Measurements from ENCODE around the gene AZU1. TPM values are rescaled to one million over a fixed set of nuclear protein-coding genes. Genes with fewer than 3 reads are reported as not detected.
"Not testable (repeated sequence)": the region's sequence is repeated elsewhere in the genome, so short reads cannot be mapped to it uniquely, and the experiment has no call there.

Gene AZU1
- total RNA-seq, 1 donor from 2014 or later, result not detected

DNA sequence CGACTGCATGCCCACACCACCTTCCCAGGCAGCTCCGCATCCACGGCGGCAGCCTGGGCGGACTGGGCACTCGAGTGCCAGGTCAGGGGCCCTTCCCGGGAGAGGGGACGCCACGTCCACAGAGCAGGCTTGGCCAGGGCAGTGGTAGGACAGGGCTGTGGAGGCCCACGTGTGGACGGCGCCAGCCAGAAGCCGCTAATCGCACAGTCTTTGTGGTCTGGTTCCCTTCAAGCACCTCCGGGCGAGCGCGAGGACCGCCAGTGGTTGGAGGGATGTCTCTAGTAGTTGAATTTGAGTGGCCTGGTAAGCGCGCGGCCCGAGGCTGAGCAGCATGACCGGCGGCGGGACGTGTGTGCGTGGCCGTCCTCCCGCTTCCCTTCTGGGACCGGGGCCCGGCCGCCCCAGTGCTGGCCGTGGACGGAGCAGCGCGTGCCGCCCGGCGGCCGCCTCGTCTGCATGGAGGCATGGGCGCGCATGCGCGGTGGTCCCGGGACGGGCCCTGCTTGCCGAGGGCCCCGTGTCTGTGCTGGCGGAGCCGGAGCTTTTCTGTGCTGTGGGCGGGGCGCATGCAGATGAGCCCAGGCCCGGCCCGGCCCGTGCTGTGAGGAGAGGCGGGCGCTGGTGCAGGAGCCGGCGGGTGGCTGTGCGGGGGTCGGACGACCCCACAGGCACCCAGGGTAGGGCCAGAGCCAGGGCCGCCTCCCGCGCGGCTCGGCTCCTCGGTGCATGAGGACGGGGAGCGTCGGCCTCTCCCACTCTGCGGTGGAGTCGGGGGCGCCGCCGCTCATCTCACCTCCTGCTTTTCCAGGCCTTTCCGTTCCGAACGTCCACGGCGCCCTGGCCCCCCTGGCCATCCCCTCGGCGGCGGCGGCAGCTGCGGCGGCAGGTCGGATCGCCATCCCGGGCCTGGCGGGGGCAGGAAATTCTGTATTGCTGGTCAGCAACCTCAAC, 21.8 kb upstream of the AZU1 start:
- DNase-seq (peak; percentile 34), ATAC-seq (no peak)
- intact Hi-C loops (cut with micrococcal nuclease), result no loop called here

- no peak for DNase-seq
These were observed 20.7 kb upstream of the AZU1 start for GRCh38 chr19:806815-807421.

DNA sequence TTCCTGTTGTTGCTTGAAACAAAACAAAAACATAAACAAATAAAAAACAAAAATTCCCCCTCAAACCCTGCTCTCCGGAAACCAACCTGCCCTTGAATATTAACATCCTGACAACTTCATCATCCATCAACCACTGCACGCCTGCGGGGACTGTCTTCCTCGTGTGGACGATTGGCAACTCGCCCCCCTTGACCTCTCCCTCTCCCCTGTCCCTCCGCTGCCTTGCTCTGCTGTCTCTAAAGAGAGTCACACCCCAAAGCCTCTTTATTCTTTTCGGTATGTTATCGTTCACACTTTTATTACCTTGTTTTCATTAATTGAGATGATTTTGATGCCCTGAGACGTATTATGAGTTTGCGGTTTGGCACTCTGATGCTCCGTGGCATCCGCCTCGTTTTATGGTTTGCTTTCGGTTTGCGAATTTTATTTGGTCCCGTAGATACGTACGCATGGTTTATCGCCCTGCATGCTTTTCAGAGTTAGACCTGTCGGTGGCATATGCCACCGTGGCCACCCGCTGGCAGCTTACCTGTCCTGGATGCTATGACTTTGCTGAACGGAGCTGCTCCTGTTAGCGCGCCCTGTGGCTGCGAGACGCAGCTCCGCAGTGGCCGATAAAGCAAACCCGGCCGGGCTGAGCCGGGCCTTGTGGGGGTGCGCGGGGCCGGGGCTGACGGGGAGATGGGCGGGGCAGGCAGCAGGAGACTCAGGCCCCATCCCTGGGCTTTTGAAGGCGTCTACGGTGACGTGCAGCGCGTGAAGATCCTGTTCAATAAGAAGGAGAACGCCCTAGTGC, 19.8 kb upstream of the AZU1 start:
- intact Hi-C loops (cut with micrococcal nuclease), result no loop called here
- DNase-seq (no peak), ATAC-seq (no peak)

More at GRCh38 chr19:806815-807421, 20.7 kb upstream of the AZU1 start:
- ATAC-seq, result no peak
- intact Hi-C loops (cut with micrococcal nuclease), result no loop called here

GRCh38 chr19:808423-808775, 19.2 kb upstream of the AZU1 start:
- DNase-seq, result no peak
- intact Hi-C loops (cut with micrococcal nuclease), result no loop called here
- no peak for ATAC-seq

- ATAC-seq, result no peak
- intact Hi-C loops (cut with micrococcal nuclease), result no loop called here
- DNase-seq, result peak; percentile 35
These were observed 17.4 kb upstream of the AZU1 start for GRCh38 chr19:810077-810855.

DNA sequence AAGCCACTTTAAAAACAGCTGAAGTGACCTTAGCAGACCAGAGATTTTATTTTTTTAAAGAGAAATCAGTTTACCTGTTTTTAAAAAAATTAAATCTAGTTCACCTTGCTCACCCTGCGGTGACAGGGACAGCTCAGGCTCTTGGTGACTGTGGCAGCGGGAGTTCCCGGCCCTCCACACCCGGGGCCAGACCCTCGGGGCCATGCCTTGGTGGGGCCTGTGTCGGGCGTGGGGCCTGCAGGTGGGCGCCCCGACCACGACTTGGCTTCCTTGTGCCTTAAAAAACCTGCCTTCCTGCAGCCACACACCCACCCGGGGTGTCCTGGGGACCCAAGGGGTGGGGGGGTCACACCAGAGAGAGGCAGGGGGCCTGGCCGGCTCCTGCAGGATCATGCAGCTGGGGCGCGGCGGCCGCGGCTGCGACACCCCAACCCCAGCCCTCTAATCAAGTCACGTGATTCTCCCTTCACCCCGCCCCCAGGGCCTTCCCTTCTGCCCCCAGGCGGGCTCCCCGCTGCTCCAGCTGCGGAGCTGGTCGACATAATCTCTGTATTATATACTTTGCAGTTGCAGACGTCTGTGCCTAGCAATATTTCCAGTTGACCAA, 16.7 kb upstream of the AZU1 start:
- DNase-seq (no peak), ATAC-seq (no peak)
- intact Hi-C loops (cut with micrococcal nuclease), result no loop called here

- DNase-seq (no peak), ATAC-seq (no peak)
- intact Hi-C loops (cut with micrococcal nuclease), result no loop called here
These were observed 16.1 kb upstream of the AZU1 start for GRCh38 chr19:811506-812048.

DNA sequence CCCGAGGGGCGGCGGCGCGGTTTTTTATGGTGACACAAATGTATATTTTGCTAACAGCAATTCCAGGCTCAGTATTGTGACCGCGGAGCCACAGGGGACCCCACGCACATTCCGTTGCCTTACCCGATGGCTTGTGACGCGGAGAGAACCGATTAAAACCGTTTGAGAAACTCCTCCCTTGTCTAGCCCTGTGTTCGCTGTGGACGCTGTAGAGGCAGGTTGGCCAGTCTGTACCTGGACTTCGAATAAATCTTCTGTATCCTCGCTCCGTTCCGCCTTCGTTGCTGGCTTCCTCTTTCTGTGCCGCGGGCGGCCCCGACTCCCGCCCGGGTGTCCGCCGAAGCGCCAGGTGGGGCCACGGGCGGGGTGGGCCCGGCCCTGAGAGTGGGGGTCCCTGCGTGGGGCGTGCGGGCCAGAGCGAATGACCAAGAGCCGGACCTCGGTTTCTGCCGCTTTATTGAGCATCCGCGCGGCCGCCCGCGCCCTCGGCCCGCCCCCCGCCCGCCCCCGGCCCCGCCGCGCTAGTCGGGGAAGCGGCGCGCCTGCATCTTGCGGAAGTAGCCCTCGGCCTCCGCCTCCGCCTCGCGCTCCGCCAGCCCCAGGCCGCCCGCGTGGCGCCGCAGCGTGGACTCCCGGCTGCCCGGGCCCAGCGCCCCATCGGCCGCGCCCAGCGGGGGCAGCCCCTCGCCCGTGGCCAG, 15.4 kb upstream of the AZU1 start:
- DNase-seq, result no peak
- intact Hi-C loops (cut with micrococcal nuclease), result no loop called here
- ATAC-seq, result no peak

GRCh38 chr19:812747-813218, 14.9 kb upstream of the AZU1 start:
- DNase-seq (no peak), ATAC-seq (no peak)
- intact Hi-C loops (cut with micrococcal nuclease), result no loop called here

DNA sequence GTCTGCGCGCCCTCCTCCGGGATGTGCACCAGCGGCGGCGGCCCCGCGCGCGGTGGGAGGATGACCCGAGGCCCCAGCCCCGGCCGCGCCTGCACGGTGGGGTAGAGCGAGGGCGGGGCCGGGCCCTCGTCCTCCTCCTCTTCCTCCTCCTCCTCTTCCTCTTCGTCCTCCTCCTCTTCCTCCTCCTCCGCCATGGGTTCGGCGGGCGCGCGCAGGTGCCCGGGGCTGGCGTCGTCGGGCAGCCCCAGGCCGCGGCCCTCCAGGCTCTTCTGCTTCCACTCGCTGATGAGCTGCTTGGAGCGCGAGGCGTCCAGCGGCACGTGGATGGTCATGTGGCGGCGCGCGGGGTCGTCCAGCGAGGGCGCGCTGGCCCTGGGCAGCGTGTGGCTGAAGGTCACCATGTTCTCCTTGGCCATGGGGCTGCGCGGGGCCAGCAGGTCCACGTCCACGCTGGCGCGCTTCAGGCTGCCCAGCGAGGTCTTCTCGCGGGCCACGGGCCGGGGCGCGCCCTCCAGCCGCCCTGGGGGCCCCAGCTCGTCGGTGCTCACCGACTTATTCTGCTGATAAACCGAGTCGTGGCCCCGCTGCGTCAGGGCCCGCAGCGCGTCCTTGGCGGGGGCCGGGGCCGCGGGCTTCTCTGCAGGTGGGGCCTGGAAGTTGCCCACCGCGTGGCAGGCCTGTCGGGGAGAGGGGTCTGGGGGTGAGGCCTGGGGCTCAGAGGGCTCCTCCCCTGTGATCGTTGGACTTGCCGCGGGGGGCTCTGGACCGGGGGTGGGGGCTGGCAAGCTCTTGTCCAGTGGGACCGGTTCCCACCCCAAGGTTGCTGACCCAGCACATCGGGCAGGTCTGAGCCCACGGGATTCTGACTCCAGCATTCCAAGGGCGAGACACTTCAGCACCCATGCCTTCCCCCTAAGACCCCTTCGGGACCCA, 14.2 kb upstream of the AZU1 start:
- DNase-seq (no peak), ATAC-seq (peak; percentile 5)
- intact Hi-C loops (cut with micrococcal nuclease), result no loop called here

DNA sequence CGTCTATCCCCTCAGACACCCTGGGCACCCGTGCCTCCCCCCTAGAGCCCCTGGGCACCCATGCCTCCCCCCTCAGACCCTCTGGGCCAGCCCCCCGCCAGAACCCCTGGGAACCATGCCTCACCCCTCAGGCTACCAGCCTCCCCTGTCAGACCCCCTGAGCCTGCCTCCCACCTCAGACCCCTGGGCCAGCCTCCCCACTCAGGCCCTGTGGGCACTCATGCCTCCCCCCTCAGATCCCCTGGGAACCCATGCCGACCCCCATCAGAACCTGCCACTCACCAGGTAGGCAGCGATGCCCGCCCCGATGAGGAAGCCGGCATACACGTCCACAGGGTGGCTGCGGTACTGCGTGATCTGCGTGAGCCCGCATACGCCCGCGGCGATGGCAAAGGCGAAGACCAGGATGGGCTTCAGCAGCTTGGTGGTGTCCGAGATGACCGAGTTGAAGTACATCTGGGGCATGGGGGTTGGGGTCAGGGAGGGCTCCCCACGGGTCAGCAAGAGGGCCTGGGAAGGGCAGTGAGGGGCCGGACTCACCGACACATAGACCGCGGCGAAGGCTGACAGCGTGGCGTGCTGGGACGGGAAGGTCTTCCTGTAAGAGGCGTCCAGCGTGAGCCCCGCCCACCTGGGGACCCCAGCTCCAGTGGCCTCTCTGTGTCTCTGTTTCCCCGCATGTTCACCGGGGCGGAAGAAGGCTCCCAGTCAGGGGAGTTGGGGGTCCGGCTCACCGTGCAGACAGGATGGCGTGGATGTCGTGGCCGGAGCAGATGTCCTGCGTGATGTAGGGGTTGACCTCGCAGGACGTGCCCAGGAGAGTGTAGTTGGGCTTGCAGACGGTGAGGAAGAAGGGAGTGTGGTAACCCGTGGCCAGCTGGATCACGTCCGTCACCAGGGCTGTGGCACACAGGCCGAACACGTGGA, 13.2 kb upstream of the AZU1 start:
- intact Hi-C loops (cut with micrococcal nuclease), result no loop called here
- ATAC-seq (peak; percentile 7), DNase-seq (no peak)

- no peak for DNase-seq
- no peak for ATAC-seq
- intact Hi-C loops (cut with micrococcal nuclease), result no loop called here
These were observed 12.4 kb upstream of the AZU1 start for GRCh38 chr19:815079-815774.

DNA sequence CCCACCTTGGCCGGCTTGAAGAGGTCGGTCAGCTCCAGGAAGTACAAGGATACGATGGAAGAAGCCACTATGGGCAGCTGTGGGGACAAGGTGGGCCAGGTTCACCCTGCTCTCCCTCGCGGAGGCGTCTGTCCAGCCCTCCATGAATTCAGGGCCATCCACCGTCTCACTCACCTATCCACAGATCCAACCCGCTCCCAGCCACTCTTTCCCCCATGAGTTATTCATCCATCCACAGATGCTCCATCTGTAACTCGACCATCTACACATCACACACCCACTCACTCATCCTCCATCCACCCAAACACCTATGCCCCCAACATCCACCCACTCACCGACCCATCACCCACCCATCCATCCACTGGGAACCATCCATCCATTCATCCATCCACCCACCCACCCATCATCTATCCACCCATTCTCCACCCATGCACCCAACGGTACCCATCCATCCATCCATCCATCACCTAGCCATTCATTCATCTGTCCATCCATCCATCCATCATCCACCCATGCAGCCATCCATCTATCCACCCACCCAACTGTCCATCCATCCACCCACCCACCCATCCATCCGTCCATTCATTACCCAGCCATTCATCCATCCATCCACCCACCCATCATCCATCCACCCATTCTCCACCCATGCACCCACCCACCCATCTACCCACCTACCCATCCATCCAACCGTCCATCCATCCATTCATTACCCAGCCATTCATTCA, 11.7 kb upstream of the AZU1 start:
- ATAC-seq (no peak), DNase-seq (no peak)
- intact Hi-C loops (cut with micrococcal nuclease), result no loop called here

DNA sequence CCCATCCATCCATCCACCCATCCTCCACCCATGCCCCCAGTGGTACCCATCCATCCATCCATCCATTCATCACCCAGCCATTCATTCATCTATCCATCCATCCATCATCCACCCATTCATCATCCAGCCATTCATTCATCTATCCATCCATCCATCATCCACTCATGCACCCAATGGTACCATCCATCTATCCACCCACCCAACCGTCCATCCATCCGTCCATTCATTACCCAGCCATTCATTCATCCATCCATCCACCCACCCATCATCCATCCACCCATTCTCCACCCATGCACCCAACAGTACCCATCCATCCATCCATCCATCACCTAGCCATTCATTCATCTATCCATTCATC, 11.2 kb upstream of the AZU1 start:
- intact Hi-C loops (cut with micrococcal nuclease), result no loop called here
- DNase-seq (no peak), ATAC-seq (no peak)

- intact Hi-C loops (cut with micrococcal nuclease); ATAC-seq; DNase-seq: not testable (repeated sequence)
These were observed 7.4 kb upstream of the AZU1 start for GRCh38 chr19:820212-820611.

Data from left ventricle myocardium superior (tissue), 1 donor.